Osteocyte (in vitro differentiated cells): Measurements from ENCODE around the gene BRD9. TPM values are rescaled to one million over a fixed set of nuclear protein-coding genes. Genes with fewer than 3 reads are reported as not detected.
A peak's percentile ranks its signal among the peaks of the same experiment; 100 is the strongest.
"Not testable (repeated sequence)": the region's sequence is repeated elsewhere in the genome, so short reads cannot be mapped to it uniquely, and the experiment has no call there.

Experiments
- DNase-seq: peaks from one replicate; pipeline ENCODE4 v3.0.0; 2021; ENCODE audit warnings: mixed read lengths; ENCODE audit not compliant: unreplicated experiment; ENCODE audit errors: extremely low spot score
- H3K27ac Mint-ChIP-seq: one replicate; pipeline ENCODE4 v1.8.0; 2021; ENCODE audit warnings: mild to moderate bottlenecking, mixed read lengths; ENCODE audit not compliant: unreplicated experiment
- H3K27me3 Mint-ChIP-seq: one replicate; pipeline ENCODE4 v1.8.0; 2021; ENCODE audit warnings: mixed read lengths; ENCODE audit not compliant: unreplicated experiment
- H3K36me3 Mint-ChIP-seq: one replicate; pipeline ENCODE4 v1.8.0; 2021; ENCODE audit warnings: mixed read lengths; ENCODE audit not compliant: unreplicated experiment
- H3K4me1 Mint-ChIP-seq: one replicate; pipeline ENCODE4 v1.8.0; 2021; ENCODE audit warnings: mixed read lengths; ENCODE audit not compliant: unreplicated experiment
- H3K4me3 Mint-ChIP-seq: one replicate; pipeline ENCODE4 v1.8.0; 2021; ENCODE audit warnings: mild to moderate bottlenecking, moderate library complexity, mixed read lengths; ENCODE audit not compliant: unreplicated experiment
- H3K9me3 Mint-ChIP-seq: one replicate; pipeline ENCODE4 v1.8.0; 2021; ENCODE audit warnings: mixed read lengths; ENCODE audit not compliant: unreplicated experiment
- CTCF ChIP-seq: fragments of 200-600 bp; sonication (generic); IDR thresholded peaks from 2 replicates; pipeline ENCODE4 v1.5.0; 2021; ENCODE audit warnings: antibody characterized with exemption, mild to moderate bottlenecking, moderate library complexity
- total RNA-seq: library from RNA; stranded (reverse); gene quantifications from 2 replicates; pipeline ENCODE4 v1.2.1, GENCODE V29; 2021

The BRD9 gene
- total RNA-seq, 1 donor from 2014 or later: 39.4 TPM

- TF ChIP-seq CTCF: no peak
- peaks cover 52% of the 10 kb centered on the region for H3K36me3 Mint-ChIP-seq
- DNase-seq: no peak
- no peaks in the 10 kb centered on the region for H3K27me3 Mint-ChIP-seq
- no peak overlapping the region for H3K4me3 Mint-ChIP-seq
- H3K27ac Mint-ChIP-seq: no peak overlapping the region
- H3K9me3 Mint-ChIP-seq: no peaks in the 10 kb centered on the region
- no peaks in the 10 kb centered on the region for H3K4me1 Mint-ChIP-seq
Observed at GRCh38 chr5:881551-881935, 11.1 kb downstream of the BRD9 start.

GRCh38 chr5:880816-881550 lies 11.6 kb downstream of the BRD9 start:
- H3K9me3 Mint-ChIP-seq: no peaks in the 10 kb centered on the region
- H3K4me1 Mint-ChIP-seq: no peaks in the 10 kb centered on the region
- DNase-seq: peak; percentile 83
- TF ChIP-seq CTCF: no peak
- no peak overlapping the region for H3K4me3 Mint-ChIP-seq
- no peaks in the 10 kb centered on the region for H3K27me3 Mint-ChIP-seq
- H3K27ac Mint-ChIP-seq: no peak overlapping the region
- peaks cover 48% of the 10 kb centered on the region for H3K36me3 Mint-ChIP-seq

GRCh38 chr5:878677-879076 lies 13.9 kb downstream of the BRD9 start:
- H3K4me1 Mint-ChIP-seq, H3K4me3 Mint-ChIP-seq, H3K9me3 Mint-ChIP-seq, DNase-seq, H3K27ac Mint-ChIP-seq, H3K27me3 Mint-ChIP-seq: not testable (repeated sequence)
- H3K36me3 Mint-ChIP-seq: peaks cover 56% of the 10 kb centered on the region

- H3K4me1 Mint-ChIP-seq: no peaks in the 10 kb centered on the region
- peaks cover 54% of the 10 kb centered on the region for H3K36me3 Mint-ChIP-seq
- no peak for DNase-seq
- H3K27me3 Mint-ChIP-seq: no peaks in the 10 kb centered on the region
- no peaks in the 10 kb centered on the region for H3K9me3 Mint-ChIP-seq
- H3K27ac Mint-ChIP-seq: no peak overlapping the region
- H3K4me3 Mint-ChIP-seq: no peak overlapping the region
- TF ChIP-seq CTCF: no peak
Observed at GRCh38 chr5:878125-878524, 14.5 kb downstream of the BRD9 start.

- Mint-ChIP-seq H3K27me3 (no peaks in the 10 kb centered on the region), H3K9me3 (no peaks in the 10 kb centered on the region), H3K4me3 (no peak overlapping the region), H3K4me1 (no peaks in the 10 kb centered on the region), H3K36me3 (peaks cover 48% of the 10 kb centered on the region), H3K27ac (no peak overlapping the region)
- no peak for TF ChIP-seq CTCF
- no peak for DNase-seq
Observed at GRCh38 chr5:876398-877365, 15.9 kb downstream of the BRD9 start.
